Heart left ventricle (tissue), 13 donors: ENCODE measurements around the gene TEKTIP1.

Experiments
- POLR2A ChIP-seq, 2 donors: fragments of 450-650 bp; IDR thresholded peaks; one replicate each; pipeline ENCODE4 v1.6.1; 2017; ENCODE audit warnings: antibody characterized with exemption in 2 of 2, mild to moderate bottlenecking in 2 of 2, moderate library complexity in 2 of 2
- TF ChIP-seq, protein P1 (sequence below), 12 donors: fragments of 200-600 bp; sonication (generic) in 4 of 12; IDR thresholded peaks; one replicate each; pipeline versions ENCODE4 v1.5.0 to v1.8.0; 2018 to 2022; ENCODE audit warnings: antibody characterized with exemption in 12 of 12, mild to moderate bottlenecking in 5 of 12
- donor health status: ischemic (EF 13 %, LVEDD 7.1; RV severe dilation, severe dysfunction).
- donor health status: DM: no; HTN: yes; CAD: no.
- donor health status: DM: no; HTN: no; CAD: no.
- donor health status: ischemic (EF 25% LVEDD 6.9; RV normal size, moderate dysfunction).
- donor health status: ischemic (EF 25% LVEDD 5.7; RV mildly dilated, moderate dysfunction).
- donor health status: ischemic (EF 35%, LVEDD 5.7; RV mildly dilated, moderate dysfunction).
- donor health status: nonischemic (EF 11% LVEDD 7.7; RV severe dilation, severe dysfunction).
- donor health status: DM: yes; HTN: yes; CAD: no.
- donor health status: PGD.
- donor health status: ischemic (EF 29% LVEDD 5.4; RV normal size, mild dysfunction).
- donor health status: nonischemic (EF 23%, LVEDD 6.1; RV moderate dilation, normal function).

- no peak for TF ChIP-seq POLR2A (IDR thresholded peaks at IDR 0.05)
- TF ChIP-seq, protein P1, sequence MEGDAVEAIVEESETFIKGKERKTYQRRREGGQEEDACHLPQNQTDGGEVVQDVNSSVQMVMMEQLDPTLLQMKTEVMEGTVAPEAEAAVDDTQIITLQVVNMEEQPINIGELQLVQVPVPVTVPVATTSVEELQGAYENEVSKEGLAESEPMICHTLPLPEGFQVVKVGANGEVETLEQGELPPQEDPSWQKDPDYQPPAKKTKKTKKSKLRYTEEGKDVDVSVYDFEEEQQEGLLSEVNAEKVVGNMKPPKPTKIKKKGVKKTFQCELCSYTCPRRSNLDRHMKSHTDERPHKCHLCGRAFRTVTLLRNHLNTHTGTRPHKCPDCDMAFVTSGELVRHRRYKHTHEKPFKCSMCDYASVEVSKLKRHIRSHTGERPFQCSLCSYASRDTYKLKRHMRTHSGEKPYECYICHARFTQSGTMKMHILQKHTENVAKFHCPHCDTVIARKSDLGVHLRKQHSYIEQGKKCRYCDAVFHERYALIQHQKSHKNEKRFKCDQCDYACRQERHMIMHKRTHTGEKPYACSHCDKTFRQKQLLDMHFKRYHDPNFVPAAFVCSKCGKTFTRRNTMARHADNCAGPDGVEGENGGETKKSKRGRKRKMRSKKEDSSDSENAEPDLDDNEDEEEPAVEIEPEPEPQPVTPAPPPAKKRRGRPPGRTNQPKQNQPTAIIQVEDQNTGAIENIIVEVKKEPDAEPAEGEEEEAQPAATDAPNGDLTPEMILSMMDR (IDR thresholded peaks at IDR 0.05), result no peak
Observed at GRCh38 chr19:3593156-3593555, 54.2 kb downstream of the TEKTIP1 start.
